Measurements from ENCODE around the gene FOXG1. TPM values are rescaled to one million over a fixed set of nuclear protein-coding genes. Genes with fewer than 3 reads are reported as not detected.

Gene FOXG1
- total and polyA plus RNA-seq, 2 donors (not counting 3 experiments of a cell fraction or from before 2014, with no cell fraction given), result not detected

DNA sequence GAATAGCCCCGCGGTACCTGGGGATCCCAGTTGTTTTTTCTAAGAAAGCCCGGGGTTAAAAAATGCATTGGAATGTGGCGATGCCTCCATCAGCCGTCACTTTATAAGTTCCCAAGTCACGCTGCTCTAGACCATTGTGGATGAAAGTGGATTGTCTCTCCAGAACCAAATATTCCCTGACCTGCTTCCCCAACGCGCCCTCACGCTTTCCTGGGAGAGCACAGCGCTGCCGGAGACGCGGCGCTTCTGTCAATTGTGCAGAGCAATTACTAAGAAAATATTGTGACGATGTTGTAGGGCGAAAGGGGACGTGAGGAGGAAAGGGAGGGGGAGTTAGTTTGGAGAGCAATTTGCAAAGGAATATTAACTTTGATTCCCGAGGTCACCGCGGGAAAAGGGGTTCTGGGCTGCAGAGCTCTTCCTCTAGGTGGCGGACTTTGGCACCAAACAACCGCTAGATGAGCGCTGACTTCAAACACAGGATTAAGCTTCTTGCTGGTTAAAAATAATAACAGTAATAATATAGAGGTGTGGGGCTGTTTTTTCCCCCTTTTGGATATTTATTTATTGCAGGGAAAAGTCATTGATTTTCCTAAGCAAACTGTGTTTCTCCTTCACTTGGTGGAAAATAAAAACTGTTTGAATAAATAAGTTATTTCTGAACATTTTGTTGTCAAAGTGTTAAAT lies 9.6 kb upstream of the FOXG1 start:
- peaks cover 66 to 84% of the 10 kb centered on the region in 2 experiments for H3K27me3 ChIP-seq (ENCODE audit: control insufficient read depth in 2 of 2, insufficient read depth in 2 of 2, low read length in 2 of 2)
- H3K4me1 ChIP-seq (ENCODE audit: control insufficient read depth, extremely low read depth, insufficient read depth, low read length), result peaks cover 3% of the 10 kb centered on the region
- no peaks in the 10 kb centered on the region for H3K9me3 ChIP-seq (replicated peaks; ENCODE audit: control insufficient read depth, insufficient read depth, low read length)
- TF ChIP-seq POLR2A (IDR thresholded peaks at IDR 0.05; ENCODE audit: low read depth, low read length), result no peak
- peak; percentile 87 for TF ChIP-seq EZH2 (IDR thresholded peaks at IDR 0.05; ENCODE audit: borderline replicate concordance, low read depth, low read length, severe bottlenecking)
- TF ChIP-seq, protein P1, sequence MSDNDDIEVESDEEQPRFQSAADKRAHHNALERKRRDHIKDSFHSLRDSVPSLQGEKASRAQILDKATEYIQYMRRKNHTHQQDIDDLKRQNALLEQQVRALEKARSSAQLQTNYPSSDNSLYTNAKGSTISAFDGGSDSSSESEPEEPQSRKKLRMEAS (IDR thresholded peaks at IDR 0.05; ENCODE audit: insufficient read depth, insufficient read length), result no peak
- no peak for TF ChIP-seq MYC (IDR thresholded peaks at IDR 0.05; ENCODE audit: low read depth, low read length)
- TF ChIP-seq POLR2AphosphoS5 (IDR thresholded peaks at IDR 0.05; ENCODE audit: insufficient read depth, low read depth, low read length), result no peak
- TF ChIP-seq GATA2 (IDR thresholded peaks at IDR 0.05; ENCODE audit: insufficient read depth, insufficient read length, low read depth, low read length), result no peak
- peak; percentile 71 to 74 for TF ChIP-seq CTCF (IDR thresholded peaks at IDR 0.05; ENCODE audit: extremely low read depth in 1 of 2, insufficient read depth in 1 of 2, low read depth in 1 of 2, low read length in 2 of 2)
- no peak for TF ChIP-seq JUN (IDR thresholded peaks at IDR 0.05; ENCODE audit: borderline replicate concordance, insufficient read depth, insufficient read length, low read depth)
- H3K4me2 ChIP-seq (ENCODE audit: insufficient read depth, low read length), result no peak overlapping the region
- no peaks in the 10 kb centered on the region for H3K9me1 ChIP-seq (replicated peaks; ENCODE audit: control insufficient read depth, extremely low read depth, insufficient read depth, low read length)
- dilution Hi-C loops (cut with MboI; ENCODE audit: extremely low pct_ligation_motif_present, low sequenced_read_pairs), result no loop called here
- H3K79me2 ChIP-seq (ENCODE audit: control insufficient read depth, insufficient read depth, low read length), result no peaks in the 10 kb centered on the region
- no peak overlapping the region for H3K4me3 ChIP-seq (replicated peaks in 1 of 3; ENCODE audit: insufficient read depth in 1 of 3, low read depth in 1 of 3, low read length in 3 of 3)
- intact Hi-C loops (cut with micrococcal nuclease), result loop anchor here (1.0 to 10.0 kb wide), 5 partner anchors 260 to 1768 kb away; no protein-coding TSS in a partner anchor
- FAIRE-seq (peak; percentile 83), DNase-seq (ENCODE audit: low read depth, low spot score) (peak; percentile 34)
- no peaks in the 10 kb centered on the region for H3K36me3 ChIP-seq (ENCODE audit: control insufficient read depth in 2 of 2, extremely low read depth in 1 of 2, insufficient read depth in 2 of 2, low read length in 2 of 2)
- H2AFZ ChIP-seq (ENCODE audit: low read depth, low read length), result no peak overlapping the region
- no peaks in the 10 kb centered on the region for H4K20me1 ChIP-seq (replicated peaks; ENCODE audit: control insufficient read depth, extremely low read depth, insufficient read depth, low read length)
- H3K9ac ChIP-seq (replicated peaks; ENCODE audit: extremely low read depth, insufficient read depth, low read length), result no peak overlapping the region
- no peak overlapping the region for H3K27ac ChIP-seq (ENCODE audit: insufficient read depth, low read depth, low read length)
- ChIA-PET CTCF (interaction anchor here (0.7 to 4.4 kb wide), 32 partner anchors 9 to 1765 kb away, joined by 3 to 51 read pairs (median 5); partner anchors contain the start of gene FOXG1), POLR2A (no interaction called here)
- no TSS peak for BruUV-seq (replicated peaks)

All from endothelial cell of umbilical vein (primary cell).